Heart left ventricle (tissue), 16 donors: ENCODE results near the gene ZSCAN32. TPM values are rescaled to one million over a fixed set of nuclear protein-coding genes. Genes with fewer than 3 reads are reported as not detected.

Experiments
- ATAC-seq, 4 donors: fragments of 200-7000 bp; cut with Tn5 transposase; one replicate each; pipeline ENCODE4 v1.9.1; 2020 to 2022; ENCODE audit warnings: moderate library complexity in 4 of 4, mild to moderate bottlenecking in 3 of 4, moderate number of reproducible peaks in 1 of 4
- DNase-seq, 5 donors: peaks; one replicate each; pipeline ENCODE4 v3.0.0-alpha.2; 2020
- H3K27ac ChIP-seq, 12 donors: fragments of 200-600 bp; sonication (generic) in 4 of 12; one replicate each; pipeline versions ENCODE4 v1.5.0 to v1.8.0; 2016 to 2022; ENCODE audit warnings: mild to moderate bottlenecking in 2 of 12
- H3K27me3 ChIP-seq, 9 donors: fragments of 200-600 bp; sonication (generic) in 2 of 9; one replicate each; pipeline versions ENCODE4 v1.5.1 to v1.8.0; 2016 to 2022; ENCODE audit warnings: mild to moderate bottlenecking in 3 of 9
- H3K36me3 ChIP-seq, 9 donors: fragments of 200-600 bp; sonication (generic) in 2 of 9; one replicate each; pipeline versions ENCODE4 v1.5.0 to v1.8.0; 2018 to 2022; ENCODE audit warnings: mild to moderate bottlenecking in 2 of 9
- H3K4me1 ChIP-seq, 12 donors: fragments of 200-600 bp; sonication (generic) in 4 of 12; one replicate each; pipeline versions ENCODE4 v1.5.0 to v1.8.0; 2016 to 2022; ENCODE audit warnings: mild to moderate bottlenecking in 3 of 12
- H3K4me3 ChIP-seq, 12 donors: fragments of 200-600 bp; sonication (generic) in 4 of 12; one replicate each; pipeline versions ENCODE4 v1.5.0 to v1.8.0; 2017 to 2022; ENCODE audit warnings: mild to moderate bottlenecking in 9 of 12, moderate library complexity in 4 of 12
- H3K9me3 ChIP-seq, 12 donors: fragments of 200-600 bp; sonication (generic) in 4 of 12; one replicate each; pipeline versions ENCODE4 v1.5.0 to v1.8.0; 2016 to 2022; ENCODE audit warnings: mild to moderate bottlenecking in 1 of 12
- POLR2A ChIP-seq, 2 donors: fragments of 450-650 bp; IDR thresholded peaks; one replicate each; pipeline ENCODE4 v1.6.1; 2017; ENCODE audit warnings: antibody characterized with exemption in 2 of 2, mild to moderate bottlenecking in 2 of 2, moderate library complexity in 2 of 2
- WGBS, 4 donors: extraction: QIAGEN DNeasy Blood & Tissue Kit in 2 of 4; methylation state at CpG; one replicate each; pipeline versions ENCODE4 v1.1.5 to v1.1.7; 2013 to 2018; 5-methylcytosine and 5-hydroxymethylcytosine counted together
- intact Hi-C, 10 donors: fragments of 100-400 bp; cut with DNase I; formaldehyde crosslinking; loops; one replicate each; pipeline versions ENCODE4 v1.11.1 to v1.14.2; 2022
- polyA plus RNA-seq, 2 donors: library from polyadenylated mRNA; stranded (reverse); fragments of 200-250 nt; gene quantifications; one replicate each; pipeline ENCODE4 v1.2.3, GENCODE V29; 2013
- total RNA-seq, 9 donors: library from RNA; depleted of rRNA in 2 of 9; stranded (reverse); fragments of >200 nt in 2 of 9; fragmentation: NEBNext Ultra II Directional in 3 of 9; extraction: Animal tissue kit (Norgen Biotek cat#: 25700) in 3 of 9; gene quantifications; one replicate each; pipeline versions ENCODE4 v1.1.0 to v1.2.4, GENCODE V29; 2016 to 2023
- TF ChIP-seq, protein P1 (sequence below), 12 donors: fragments of 200-600 bp; sonication (generic) in 4 of 12; IDR thresholded peaks; one replicate each; pipeline versions ENCODE4 v1.5.0 to v1.8.0; 2018 to 2022; ENCODE audit warnings: antibody characterized with exemption in 12 of 12, mild to moderate bottlenecking in 5 of 12
- donor health status: ischemic (EF 13 %, LVEDD 7.1; RV severe dilation, severe dysfunction).
- donor health status: healthy with polysubstance abuse.
- donor health status: DM: no; HTN: yes; CAD: no.
- donor health status: DM: no; HTN: no; CAD: no.
- donor health status: ischemic (EF 25% LVEDD 6.9; RV normal size, moderate dysfunction).
- donor health status: ischemic (EF 25% LVEDD 5.7; RV mildly dilated, moderate dysfunction).
- donor health status: healthy.
- donor health status: DM: yes; HTN: yes; CAD: no.
- donor health status: ischemic (EF 35%, LVEDD 5.7; RV mildly dilated, moderate dysfunction).
- donor health status: nonischemic (EF 11% LVEDD 7.7; RV severe dilation, severe dysfunction).
- donor health status: DM: yes; HTN: yes; CAD: no.
- donor health status: PGD.
- donor health status: ischemic (EF 29% LVEDD 5.4; RV normal size, mild dysfunction).
- donor health status: nonischemic (EF 23%, LVEDD 6.1; RV moderate dilation, normal function).

Gene ZSCAN32
- total and polyA plus RNA-seq, 11 donors: 5.3 to 9.5 (median 7.5) TPM

- H3K36me3 ChIP-seq: peaks cover 0 to 86% (median 66%) of the 10 kb centered on the region in 9 donors
- intact Hi-C loops: loop anchor here in 2 of 10 donors (10.0 kb wide), 1 partner anchor 75 kb away; no protein-coding TSS in a partner anchor
These were observed 11.0 kb downstream of the ZSCAN32 start for GRCh38 chr16:3389663-3390338.

DNA sequence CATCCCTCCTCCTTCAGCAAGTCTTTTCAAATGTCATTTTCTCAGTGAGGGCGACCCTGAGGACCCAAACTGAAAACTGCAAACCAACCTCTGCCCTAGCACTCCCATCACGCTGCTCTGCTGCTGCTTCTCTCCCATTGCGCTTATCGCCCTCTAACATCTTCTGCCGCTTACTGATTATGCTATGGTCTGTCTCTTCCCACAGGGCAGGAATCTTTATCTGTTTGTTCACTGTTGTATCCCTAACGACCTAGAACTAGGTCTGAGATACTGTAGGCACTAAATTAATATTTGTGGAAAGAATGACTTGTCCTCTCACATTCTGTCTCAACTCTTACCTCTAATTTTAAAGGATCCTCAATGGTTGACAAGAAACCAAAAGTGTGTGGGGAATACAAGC, 12.5 kb downstream of the ZSCAN32 start:
- H3K27ac ChIP-seq: no peak overlapping the region
- intact Hi-C loops: loop anchor here in 2 of 10 donors (10.0 kb wide), 1 partner anchor 74 kb away; no protein-coding TSS in a partner anchor
- DNase-seq: no peak
- 94 to 96% (median 95%) methylated on average over 6 of the region's 6 CpGs for whole genome bisulfite sequencing, 4 donors
- H3K4me1 ChIP-seq: no peaks in the 10 kb centered on the region
- H3K27me3 ChIP-seq: no peaks in the 10 kb centered on the region
- peaks cover 0 to 93% (median 54%) of the 10 kb centered on the region in 12 donors for H3K9me3 ChIP-seq
- peaks cover 9 to 86% (median 66%) of the 10 kb centered on the region in 9 donors for H3K36me3 ChIP-seq
- H3K4me3 ChIP-seq: no peak overlapping the region
- TF ChIP-seq POLR2A (IDR thresholded peaks at IDR 0.05): no peak
- TF ChIP-seq, protein P1, sequence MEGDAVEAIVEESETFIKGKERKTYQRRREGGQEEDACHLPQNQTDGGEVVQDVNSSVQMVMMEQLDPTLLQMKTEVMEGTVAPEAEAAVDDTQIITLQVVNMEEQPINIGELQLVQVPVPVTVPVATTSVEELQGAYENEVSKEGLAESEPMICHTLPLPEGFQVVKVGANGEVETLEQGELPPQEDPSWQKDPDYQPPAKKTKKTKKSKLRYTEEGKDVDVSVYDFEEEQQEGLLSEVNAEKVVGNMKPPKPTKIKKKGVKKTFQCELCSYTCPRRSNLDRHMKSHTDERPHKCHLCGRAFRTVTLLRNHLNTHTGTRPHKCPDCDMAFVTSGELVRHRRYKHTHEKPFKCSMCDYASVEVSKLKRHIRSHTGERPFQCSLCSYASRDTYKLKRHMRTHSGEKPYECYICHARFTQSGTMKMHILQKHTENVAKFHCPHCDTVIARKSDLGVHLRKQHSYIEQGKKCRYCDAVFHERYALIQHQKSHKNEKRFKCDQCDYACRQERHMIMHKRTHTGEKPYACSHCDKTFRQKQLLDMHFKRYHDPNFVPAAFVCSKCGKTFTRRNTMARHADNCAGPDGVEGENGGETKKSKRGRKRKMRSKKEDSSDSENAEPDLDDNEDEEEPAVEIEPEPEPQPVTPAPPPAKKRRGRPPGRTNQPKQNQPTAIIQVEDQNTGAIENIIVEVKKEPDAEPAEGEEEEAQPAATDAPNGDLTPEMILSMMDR (IDR thresholded peaks at IDR 0.05): no peak
- no peak for ATAC-seq

More at GRCh38 chr16:3389663-3390338, 11.0 kb downstream of the ZSCAN32 start:
- Histone ChIP-seq H3K9me3 (peaks cover 0 to 93% (median 46%) of the 10 kb centered on the region in 12 donors), H3K27ac (no peak overlapping the region), H3K27me3 (no peaks in the 10 kb centered on the region), H3K4me3 (no peak overlapping the region), H3K4me1 (no peaks in the 10 kb centered on the region)
- TF ChIP-seq POLR2A (IDR thresholded peaks at IDR 0.05): no peak
- TF ChIP-seq, protein P1 (IDR thresholded peaks at IDR 0.05): no peak
- DNase-seq (no peak), ATAC-seq (no peak)
- 85 to 97% (median 93%) methylated on average over 9 of the region's 9 CpGs for WGBS, 4 donors

GRCh38 chr16:3383045-3383448, 17.8 kb downstream of the ZSCAN32 start:
- Histone ChIP-seq H3K27me3 (no peaks in the 10 kb centered on the region), H3K9me3 (peaks cover 9 to 96% (median 74%) of the 10 kb centered on the region in 12 donors), H3K36me3 (peaks cover 19 to 73% (median 42%) of the 10 kb centered on the region in 9 donors), H3K4me3 (no peak overlapping the region), H3K4me1 (no peaks in the 10 kb centered on the region), H3K27ac (no peak overlapping the region)
- intact Hi-C loops: loop anchor here in 3 of 10 donors (5.0 to 10.0 kb wide), 2 partner anchors 68 to 76 kb away; partner anchors contain the start of genes TIGD7 (in 1 of the 3) and ZNF75A (in 1 of the 3)
- DNase-seq (no peak), ATAC-seq (no peak)
- 97 to 99% (median 98%) methylated on average over 9 to 10 of the region's 10 CpGs for WGBS, 4 donors
- TF ChIP-seq, protein P1 (IDR thresholded peaks at IDR 0.05): no peak
- no peak for TF ChIP-seq POLR2A (IDR thresholded peaks at IDR 0.05)

GRCh38 chr16:3377917-3378316, 22.9 kb downstream of the ZSCAN32 start:
- no peaks in the 10 kb centered on the region for H3K4me1 ChIP-seq
- H3K4me3 ChIP-seq: no peak overlapping the region
- TF ChIP-seq, protein P1 (IDR thresholded peaks at IDR 0.05): no peak
- no peak for TF ChIP-seq POLR2A (IDR thresholded peaks at IDR 0.05)
- no peak overlapping the region for H3K27ac ChIP-seq
- H3K9me3 ChIP-seq: peaks cover 0 to 96% (median 60%) of the 10 kb centered on the region in 12 donors
- H3K27me3 ChIP-seq: no peaks in the 10 kb centered on the region
- no peak for DNase-seq
- intact Hi-C loops: loop anchor here in 1 of 10 donors (10.0 kb wide), 1 partner anchor 57 kb away; no protein-coding TSS in a partner anchor
- peaks cover 4 to 39% (median 7%) of the 10 kb centered on the region in 9 donors for H3K36me3 ChIP-seq
- ATAC-seq: no peak
